DOHH2 (cell line): ENCODE results near the gene BBS9.

Experiments used
- H3F3A ChIP-seq: fragments of 200-600 bp; sonication (generic), shearing (Covaris generic); 2 replicates; pipeline ENCODE4 v1.6.0; 2016; ENCODE audit warnings: antibody characterized with exemption, mild to moderate bottlenecking; ENCODE audit not compliant: control insufficient read depth, insufficient read depth
- H3K27ac ChIP-seq: fragments of 200-600 bp; sonication (generic); 2 replicates; pipeline ENCODE4 v1.5.1; 2014; ENCODE audit warnings: low read depth, mild to moderate bottlenecking, low read length, moderate library complexity
- H3K27me3 ChIP-seq: fragments of 200-600 bp; sonication (generic); 2 replicates; pipeline ENCODE4 v1.6.1; 2014; ENCODE audit warnings: mild to moderate bottlenecking, low read length, mixed read lengths; ENCODE audit not compliant: control insufficient read depth
- H3K36me3 ChIP-seq: fragments of 200-600 bp; sonication (generic); 2 replicates; pipeline ENCODE4 v1.6.1; 2014; ENCODE audit warnings: mild to moderate bottlenecking, low read length, moderate library complexity, mixed read lengths; ENCODE audit not compliant: control insufficient read depth
- H3K4me1 ChIP-seq: fragments of 200-600 bp; sonication (generic); 2 replicates; pipeline ENCODE4 v1.6.1; 2014; ENCODE audit warnings: mild to moderate bottlenecking, low read length, mixed read lengths; ENCODE audit not compliant: control insufficient read depth
- H3K4me2 ChIP-seq: fragments of 200-600 bp; sonication (generic); 2 replicates; pipeline ENCODE4 v1.6.0; 2014; ENCODE audit warnings: mild to moderate bottlenecking, low read length, moderate library complexity
- H3K4me3 ChIP-seq: fragments of 200-600 bp; sonication (generic); 2 replicates; pipeline ENCODE4 v1.5.1; 2014; ENCODE audit warnings: mild to moderate bottlenecking, low read length, mixed read lengths
- H3K79me2 ChIP-seq: fragments of 200-600 bp; sonication (generic); 2 replicates; pipeline ENCODE4 v1.6.1; 2014; ENCODE audit warnings: mild to moderate bottlenecking, low read length, mixed read lengths; ENCODE audit not compliant: control insufficient read depth
- H3K9me2 ChIP-seq: fragments of 200-600 bp; sonication (generic); replicated peaks from 2 replicates; pipeline ENCODE4 v1.6.1; 2014; ENCODE audit warnings: mild to moderate bottlenecking, low read length, mixed read lengths; ENCODE audit not compliant: control insufficient read depth
- H3K9me3 ChIP-seq: fragments of 200-600 bp; sonication (generic); 2 replicates; pipeline ENCODE4 v1.6.1; 2014; ENCODE audit warnings: antibody characterized with exemption, low read length, mixed read lengths; ENCODE audit not compliant: control insufficient read depth, insufficient read depth
- H4K20me1 ChIP-seq: fragments of 200-600 bp; sonication (generic); 2 replicates; pipeline ENCODE4 v1.6.0; 2014; ENCODE audit warnings: low read depth, mild to moderate bottlenecking, antibody characterized with exemption, low read length, moderate library complexity; ENCODE audit not compliant: control insufficient read depth, insufficient read depth
- CTCF ChIP-seq: fragments of 200-600 bp; sonication (generic); IDR thresholded peaks from one replicate; pipeline ENCODE4 v1.5.1; 2014; ENCODE audit warnings: antibody characterized with exemption, mild to moderate bottlenecking, low read depth, low read length; ENCODE audit not compliant: poor library complexity, severe bottlenecking
- EZH2phosphoT487 ChIP-seq: fragments of 200-600 bp; sonication (generic); IDR thresholded peaks from 2 replicates; pipeline ENCODE4 v1.6.1; 2017; ENCODE audit warnings: borderline replicate concordance, mild to moderate bottlenecking, antibody characterized with exemption, low read length, moderate library complexity, mixed read lengths

Gene BBS9

GRCh38 chr7:33327427-33327826, 198.1 kb downstream of the BBS9 start:
- Histone ChIP-seq H3K9me2 (no peaks in the 10 kb centered on the region; the same call in none of the 2 replicates), H3K27me3 (no peaks in the 10 kb centered on the region), H3K4me2 (no peak overlapping the region), H3K36me3 (no peaks in the 10 kb centered on the region), H3K27ac (no peak overlapping the region), H3F3A (no peaks in the 10 kb centered on the region), H3K79me2 (no peaks in the 10 kb centered on the region), H4K20me1 (no peaks in the 10 kb centered on the region), H3K9me3 (no peaks in the 10 kb centered on the region), H3K4me1 (no peaks in the 10 kb centered on the region), H3K4me3 (no peak overlapping the region)
- no peak for TF ChIP-seq EZH2phosphoT487
- no peak for TF ChIP-seq CTCF

- Histone ChIP-seq H3K27me3 (peaks cover 4% of the 10 kb centered on the region; the same call in 1 of the 2 replicates), H3K4me1 (no peaks in the 10 kb centered on the region), H3K27ac (no peak overlapping the region), H3K9me3 (no peaks in the 10 kb centered on the region), H3K9me2 (no peaks in the 10 kb centered on the region), H3K79me2 (no peaks in the 10 kb centered on the region), H3F3A (no peaks in the 10 kb centered on the region), H3K36me3 (no peaks in the 10 kb centered on the region), H3K4me3 (no peak overlapping the region), H3K4me2 (no peak overlapping the region), H4K20me1 (no peaks in the 10 kb centered on the region)
- TF ChIP-seq CTCF, result peak; percentile 61
- TF ChIP-seq EZH2phosphoT487, result no peak
Observed at GRCh38 chr7:33334349-33334748, 205.0 kb downstream of the BBS9 start.

GRCh38 chr7:33336820-33337219, 207.5 kb downstream of the BBS9 start:
- H3K9me3 ChIP-seq, result no peaks in the 10 kb centered on the region
- no peaks in the 10 kb centered on the region for H3K4me1 ChIP-seq
- H4K20me1 ChIP-seq, result no peaks in the 10 kb centered on the region
- no peaks in the 10 kb centered on the region for H3F3A ChIP-seq
- H3K79me2 ChIP-seq, result no peaks in the 10 kb centered on the region
- H3K27me3 ChIP-seq, result peaks cover 4% of the 10 kb centered on the region; the same call in 1 of the 2 replicates
- H3K4me2 ChIP-seq, result no peak overlapping the region
- no peak overlapping the region for H3K27ac ChIP-seq
- H3K4me3 ChIP-seq, result no peak overlapping the region
- no peaks in the 10 kb centered on the region for H3K9me2 ChIP-seq
- TF ChIP-seq EZH2phosphoT487, result no peak
- no peak for TF ChIP-seq CTCF
- no peaks in the 10 kb centered on the region for H3K36me3 ChIP-seq
